Activated T-cell treated with anti-CD3 and anti-CD28 coated beads for 48 hours (primary cell): ENCODE results near the gene ZNF784.
A peak's percentile ranks its signal among the peaks of the same experiment; 100 is the strongest.

Experiments used
- DNase-seq: peaks from one replicate; pipeline ENCODE4 v3.0.0-alpha.2; 2020; ENCODE audit warnings: low read depth

ZNF784 gene

DNA sequence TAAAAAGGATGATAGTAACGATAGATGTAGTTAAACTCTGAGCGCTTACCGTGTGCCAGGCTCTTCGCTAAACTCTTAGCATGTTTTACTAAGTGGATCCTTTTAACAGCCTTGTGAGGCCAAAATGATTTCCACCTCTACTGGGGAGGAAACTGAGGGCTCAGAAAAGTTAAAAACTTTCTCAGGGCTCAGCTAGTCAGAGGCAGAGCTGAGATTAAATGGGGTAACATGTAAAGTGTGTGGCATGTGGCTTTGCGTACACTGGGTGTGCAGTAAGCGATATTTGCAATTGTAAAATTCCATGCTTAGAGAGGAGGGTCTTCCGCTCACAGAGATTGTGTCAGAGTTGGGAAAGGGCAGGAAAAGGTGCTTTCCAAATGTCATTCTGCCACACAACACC is 32.2 kb upstream of the ZNF784 start:
- DNase-seq, result no peak

DNA sequence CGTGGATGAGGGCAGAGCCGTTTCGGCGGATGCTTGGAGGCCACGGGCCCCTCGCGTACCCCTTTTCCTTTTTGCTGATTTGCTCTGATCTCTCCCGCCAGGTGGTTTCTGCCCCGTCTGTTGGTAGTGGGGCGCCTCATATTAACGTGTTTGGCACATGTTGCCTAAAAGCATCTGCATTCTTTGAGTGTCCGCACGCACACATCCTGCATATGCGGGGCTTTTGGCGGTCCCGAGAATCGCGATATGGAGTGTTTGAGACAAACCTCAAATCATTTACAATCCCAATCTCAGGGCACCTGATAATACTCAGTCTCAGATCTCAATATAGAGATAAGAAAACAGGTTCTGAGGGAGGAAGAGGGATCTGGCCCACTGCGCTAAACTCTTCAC is 31.3 kb upstream of the ZNF784 start:
- no peak for DNase-seq

- peak; percentile 95 for DNase-seq
These were observed 30.7 kb upstream of the ZNF784 start, which contains the start of gene U2AF2 for GRCh38 chr19:55654868-55655647. Gene U2AF2 (plus strand): TSS chr19:55655035. CDS start chr19:55655105, 70 bp downstream.

DNA sequence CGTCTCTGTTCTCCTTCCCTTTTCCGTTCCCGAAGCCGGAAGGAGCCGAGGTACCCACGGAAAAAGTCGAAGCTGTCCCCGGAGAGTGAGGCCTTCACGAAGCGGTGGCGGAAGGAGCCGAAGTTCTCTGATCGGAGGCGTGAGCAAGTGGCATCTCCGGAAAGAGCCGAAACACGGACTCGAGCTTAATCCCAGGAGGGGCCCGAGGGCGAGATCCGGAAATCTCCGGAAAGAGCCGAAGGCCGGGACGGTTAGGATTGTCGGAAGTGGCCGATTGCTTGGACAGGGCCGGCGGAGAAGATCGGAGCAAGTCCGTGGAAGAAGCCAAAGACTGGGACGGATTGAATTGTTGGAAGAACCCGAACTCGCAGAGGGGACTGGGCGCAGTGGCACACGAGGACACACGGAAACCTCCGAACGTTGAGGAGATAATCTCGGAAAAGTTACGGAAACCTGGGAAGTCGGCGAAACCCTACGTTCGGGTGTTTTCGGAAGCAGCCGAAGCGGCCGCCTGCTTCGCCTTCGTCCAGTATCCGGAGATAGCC is 30.0 kb upstream of the ZNF784 start:
- DNase-seq, result peak; percentile 98

DNA sequence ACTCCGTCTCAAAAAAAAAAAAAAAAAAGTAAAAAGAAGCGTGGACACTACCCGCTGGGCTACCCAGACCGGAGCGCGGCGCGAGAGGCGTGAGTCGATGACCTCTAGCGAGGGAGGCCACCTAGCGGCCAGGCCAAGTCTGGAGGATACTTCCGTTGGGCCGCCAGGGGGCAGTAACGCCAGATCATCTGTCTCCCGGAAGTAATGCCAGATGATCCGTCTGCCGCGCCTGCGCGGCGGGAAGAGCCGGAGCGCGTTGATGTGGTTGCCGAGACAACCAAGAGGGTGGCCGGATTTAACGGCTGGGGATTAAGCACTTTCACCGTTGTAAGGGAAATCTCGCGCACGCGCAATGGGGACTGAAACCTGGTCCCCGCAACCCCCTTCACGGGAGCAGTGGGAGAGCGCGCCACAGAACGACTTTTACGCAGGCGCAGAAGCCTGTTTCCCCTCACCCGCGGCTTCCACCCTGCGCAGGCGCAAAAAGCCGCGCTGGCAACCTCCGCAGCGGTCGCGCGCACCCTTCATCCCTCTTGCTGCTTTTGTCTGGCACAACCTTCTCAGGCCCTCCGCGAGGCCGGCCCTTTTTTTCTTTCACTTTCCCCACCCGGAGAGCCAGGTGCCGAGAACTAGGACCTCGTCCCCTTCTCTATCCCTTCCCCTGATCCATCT is 29.4 kb upstream of the ZNF784 start:
- peak; percentile 93 for DNase-seq

DNA sequence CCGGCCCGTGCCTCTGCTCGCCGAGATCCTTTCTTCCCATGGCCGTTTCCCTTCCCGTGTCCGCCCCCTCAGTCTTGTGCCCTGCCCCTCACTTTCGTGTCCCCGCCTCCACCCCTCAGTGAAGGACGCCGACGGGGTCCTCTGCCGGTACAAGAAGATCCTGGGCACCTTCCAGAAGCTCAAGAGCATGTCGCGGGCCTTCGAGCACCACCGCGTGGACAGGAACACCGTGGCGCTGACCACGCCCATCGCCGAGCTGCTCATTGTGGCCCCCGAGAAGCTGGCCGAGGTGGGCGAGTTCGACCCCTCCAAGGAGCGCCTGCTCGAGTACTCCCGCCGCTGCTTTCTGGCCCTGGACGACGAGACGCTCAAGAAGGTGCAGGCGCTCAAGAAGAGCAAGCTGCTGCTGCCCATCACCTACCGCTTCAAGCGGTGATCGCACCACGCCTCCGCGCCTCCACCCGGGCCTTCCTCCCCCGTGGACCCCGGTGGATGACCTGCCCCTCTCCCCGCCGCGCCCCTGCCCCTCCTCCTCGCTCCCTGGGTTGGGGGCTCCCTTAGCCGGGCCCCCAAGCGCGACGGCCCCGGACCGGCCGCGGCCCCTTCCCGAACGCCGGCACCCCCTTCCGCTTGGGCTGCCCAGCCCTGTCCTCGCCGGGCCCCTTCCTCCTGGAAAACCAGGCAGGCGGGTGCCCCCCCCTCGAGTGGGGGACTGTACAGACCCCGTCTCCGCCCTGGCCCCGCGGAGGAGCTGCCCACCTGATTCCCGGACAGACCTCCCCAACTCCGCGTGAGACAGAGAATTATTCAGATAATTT is 28.2 kb upstream of the ZNF784 start:
- DNase-seq, result no peak

DNA sequence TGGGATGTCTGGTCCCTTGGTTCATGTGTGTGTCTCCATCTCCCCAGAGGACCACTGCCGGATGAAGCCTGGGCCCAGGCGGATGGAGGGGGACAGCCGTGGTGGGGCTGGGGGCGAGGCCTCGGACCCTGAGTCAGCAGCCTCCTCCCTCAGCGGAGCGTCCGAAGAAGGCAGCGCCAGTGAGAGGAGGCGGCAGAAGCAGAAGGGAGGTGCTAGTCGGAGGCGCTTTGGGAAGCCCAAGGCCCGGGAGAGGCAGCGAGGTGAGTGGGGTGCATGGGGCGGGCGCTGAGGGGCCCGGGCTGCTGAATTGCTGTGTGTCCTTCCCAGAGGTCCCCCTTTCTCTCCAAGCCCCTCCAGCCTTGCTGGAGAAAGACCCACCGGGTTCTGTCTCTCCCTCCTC is 26.9 kb upstream of the ZNF784 start:
- DNase-seq, result no peak

- DNase-seq, result no peak
These were observed 26.4 kb upstream of the ZNF784 start for GRCh38 chr19:55650602-55651230.

GRCh38 chr19:55650126-55650557 is 25.8 kb upstream of the ZNF784 start:
- DNase-seq, result no peak

DNA sequence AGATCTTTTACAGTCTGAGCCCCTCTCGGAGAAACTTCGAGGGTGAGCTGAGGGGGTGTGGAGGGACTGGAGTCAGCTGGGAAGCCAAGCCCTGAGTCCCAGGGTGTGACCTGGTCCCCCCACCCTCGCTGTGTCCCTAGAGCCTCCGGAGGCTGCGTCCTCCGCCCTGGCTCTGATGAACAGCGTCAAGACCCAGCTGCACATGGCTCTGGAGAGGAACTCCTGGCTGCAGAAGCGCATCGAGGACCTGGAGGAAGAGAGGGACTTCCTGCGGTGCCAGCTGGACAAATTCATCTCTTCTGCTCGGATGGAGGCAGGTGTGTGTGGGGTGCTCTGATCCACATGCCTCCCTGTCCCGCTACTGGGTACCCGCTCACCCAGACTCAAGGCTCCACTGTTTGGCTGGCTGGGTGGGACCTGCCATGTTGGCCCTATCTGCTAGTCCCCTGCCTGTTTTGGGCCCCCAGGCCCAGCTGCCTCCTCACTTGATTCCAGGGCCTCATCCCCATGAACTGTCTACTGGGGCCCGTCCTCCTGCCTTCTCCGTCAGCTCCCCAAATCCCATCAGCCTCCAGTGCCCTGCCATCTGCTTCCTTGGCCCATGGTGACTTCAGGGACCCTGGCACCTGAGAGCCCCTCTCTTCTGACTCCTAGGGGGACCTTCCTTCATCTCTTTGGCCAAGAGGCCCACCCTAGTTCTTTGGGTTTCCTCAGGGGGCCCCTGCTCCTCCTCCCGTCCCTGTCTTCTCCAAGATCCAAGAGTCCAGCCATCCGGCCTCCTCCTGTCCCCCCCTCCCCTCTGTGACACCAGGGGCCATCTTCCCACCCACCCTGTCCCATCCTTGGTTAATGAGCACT is 25.1 kb upstream of the ZNF784 start:
- DNase-seq, result no peak

- no peak for DNase-seq
These were observed 24.4 kb upstream of the ZNF784 start for GRCh38 chr19:55648585-55649267.

DNA sequence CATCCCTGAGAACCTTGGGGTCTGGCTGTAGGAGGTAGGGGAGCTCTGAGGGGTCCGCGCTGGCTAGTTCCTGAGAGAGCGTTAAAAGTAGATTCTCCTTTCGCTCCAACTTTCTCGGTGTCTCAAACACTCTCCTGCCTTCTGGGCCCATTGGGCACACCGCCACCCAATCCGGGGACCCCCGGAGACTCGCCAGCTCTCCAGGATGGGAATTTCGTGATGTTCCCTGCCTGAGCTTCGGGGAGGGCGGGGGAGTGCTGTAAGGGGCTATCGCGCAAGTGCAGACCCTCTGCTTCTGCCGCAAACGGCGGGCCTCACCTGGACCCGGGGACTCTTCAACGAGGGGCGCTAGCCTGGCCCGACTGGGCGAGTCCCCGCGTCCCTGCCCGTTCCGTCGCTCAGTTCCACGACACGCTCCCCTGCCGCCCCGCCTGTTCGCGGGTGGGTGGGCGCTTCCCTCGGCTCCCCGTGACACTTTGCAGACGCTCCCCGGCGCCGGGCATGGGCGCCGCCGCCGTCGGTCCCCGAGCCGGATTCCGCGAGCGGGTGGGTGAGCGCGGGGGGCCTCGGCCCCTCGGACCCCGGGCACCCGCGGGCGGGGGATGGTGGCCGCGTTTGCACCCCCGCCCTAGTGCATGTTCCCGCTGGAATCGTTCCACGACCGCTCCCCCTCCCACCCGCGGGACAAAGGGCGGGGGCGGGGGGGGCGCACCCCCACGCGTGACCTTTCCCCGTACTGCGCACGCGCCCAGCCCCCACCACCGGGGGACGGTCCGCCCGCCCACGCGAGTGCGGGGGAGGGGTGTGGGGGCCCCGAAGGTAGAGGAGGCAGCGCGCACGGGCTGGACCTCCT is 23.6 kb upstream of the ZNF784 start, which contains the start of gene CCDC106:
CCDC106 (plus strand) TSS at position 481 of the 853 bp plus-strand sequence. CDS start 835 bp downstream, outside the sequence.
- DNase-seq, result peak; percentile 27

GRCh38 chr19:55646889-55647731 is 22.7 kb upstream of the ZNF784 start:
- DNase-seq, result no peak

GRCh38 chr19:55645512-55645881 is 21.1 kb upstream of the ZNF784 start:
- no peak for DNase-seq

GRCh38 chr19:55644842-55645511 is 20.6 kb upstream of the ZNF784 start:
- no peak for DNase-seq

- no peak for DNase-seq
These were observed 19.9 kb upstream of the ZNF784 start for GRCh38 chr19:55644191-55644833.

GRCh38 chr19:55643887-55644176 is 19.5 kb upstream of the ZNF784 start:
- DNase-seq, result no peak
